Stimulated activated CD4-positive, alpha-beta T cell treated with anti-CD3 and anti-CD28 coated beads, Interleukin-2, amount 100 ng/mL, for 48 hours (primary cell): ENCODE results near the gene USP3.
"Not testable (repeated sequence)": the region's sequence is repeated elsewhere in the genome, so short reads cannot be mapped to it uniquely, and the experiment has no call there.

Experiments used
- DNase-seq, 2 donors: peaks; one replicate each; pipeline ENCODE4 v3.0.0-alpha.2; 2020

USP3 gene

DNA sequence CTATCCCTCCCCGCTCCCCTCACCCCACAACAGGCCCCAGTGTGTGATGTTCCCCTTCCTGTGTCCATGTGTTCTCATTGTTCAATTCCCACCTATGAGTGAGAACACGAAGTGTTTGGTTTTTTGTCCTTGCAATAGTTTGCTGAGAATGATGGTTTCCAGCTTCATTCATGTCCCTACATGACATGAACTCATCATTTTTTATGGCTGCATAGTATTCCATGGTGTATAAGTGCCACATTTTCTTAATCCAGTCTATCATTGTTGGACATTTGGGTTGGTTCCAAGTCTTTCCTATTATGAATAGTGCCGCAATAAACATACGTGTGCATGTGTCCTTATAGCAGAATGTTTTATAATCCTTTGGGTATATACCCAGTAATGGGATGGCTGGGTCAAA lies 112.8 kb downstream of the USP3 start:
- not testable (repeated sequence) for DNase-seq

DNA sequence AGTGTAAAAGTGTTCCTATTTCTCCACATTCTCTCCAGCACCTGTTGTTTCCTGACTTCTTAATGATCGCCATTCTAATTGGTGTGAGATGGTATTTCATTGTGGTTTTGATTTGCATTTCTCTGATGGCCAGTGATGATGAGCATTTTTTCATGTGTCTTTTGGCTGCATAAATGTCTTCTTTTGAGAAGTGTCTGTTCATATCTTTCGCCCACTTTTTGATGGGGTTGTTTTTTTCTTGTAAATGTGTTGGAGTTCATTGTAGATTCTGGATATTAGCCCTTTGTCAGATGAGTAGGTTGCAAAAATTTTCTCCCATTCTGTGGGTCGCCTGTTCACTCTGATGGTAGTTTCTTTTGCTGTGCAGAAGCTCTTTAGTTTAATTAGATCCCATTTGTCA lies 113.2 kb downstream of the USP3 start:
- DNase-seq = not testable (repeated sequence)

DNA sequence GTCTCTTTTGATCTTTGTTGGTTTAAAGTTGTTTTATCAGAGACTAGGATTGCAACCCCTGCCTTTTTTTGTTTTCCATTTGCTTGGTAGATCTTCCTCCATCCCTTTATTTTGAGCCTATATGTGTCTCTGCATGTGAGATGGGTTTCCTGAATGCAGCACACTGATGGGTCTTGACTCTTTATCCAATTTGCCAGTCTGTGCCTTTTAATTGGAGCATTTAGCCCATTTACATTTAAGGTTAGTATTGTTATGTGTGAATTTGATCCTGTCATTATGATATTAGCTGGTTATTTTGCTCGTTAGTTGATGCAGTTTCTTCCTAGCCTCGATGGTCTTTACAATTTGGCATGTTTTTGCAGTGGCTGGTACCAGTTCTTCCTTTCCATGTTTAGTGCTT lies 116.4 kb downstream of the USP3 start:
- not testable (repeated sequence) for DNase-seq

DNA sequence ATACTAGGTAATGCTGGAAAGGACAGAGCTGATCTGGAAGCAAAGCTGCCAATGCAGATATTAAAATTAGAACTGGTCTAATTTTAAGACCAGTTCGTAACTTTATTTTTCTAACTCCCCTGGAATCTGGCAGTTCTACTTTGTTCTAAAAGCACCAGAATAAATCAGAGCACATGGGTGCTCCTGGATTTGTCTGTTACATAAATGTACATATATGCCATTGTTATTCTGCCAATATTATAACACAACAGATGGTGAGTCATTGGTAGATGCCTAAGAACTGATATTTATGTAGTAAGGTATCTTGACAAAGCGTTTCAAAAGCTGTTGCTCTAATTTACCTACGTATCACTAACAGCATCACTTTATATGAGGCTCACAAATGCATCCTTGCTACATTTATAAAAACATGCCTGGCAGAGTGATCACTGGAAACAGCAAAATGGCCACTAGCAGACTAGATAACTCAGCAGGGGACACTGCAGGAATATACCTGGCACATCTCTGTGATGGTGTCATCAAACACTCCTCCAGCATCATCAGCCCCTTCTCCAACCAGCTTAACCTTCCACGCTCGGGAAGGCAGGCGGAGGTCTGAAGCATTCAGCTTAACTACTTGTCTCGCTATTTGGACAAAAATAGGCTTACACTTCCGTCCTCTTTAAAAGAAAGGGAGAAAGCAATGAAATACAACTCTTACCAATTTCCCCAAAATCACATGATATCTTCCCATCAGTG lies 119.0 kb downstream of the USP3 start:
- DNase-seq = no peak

DNA sequence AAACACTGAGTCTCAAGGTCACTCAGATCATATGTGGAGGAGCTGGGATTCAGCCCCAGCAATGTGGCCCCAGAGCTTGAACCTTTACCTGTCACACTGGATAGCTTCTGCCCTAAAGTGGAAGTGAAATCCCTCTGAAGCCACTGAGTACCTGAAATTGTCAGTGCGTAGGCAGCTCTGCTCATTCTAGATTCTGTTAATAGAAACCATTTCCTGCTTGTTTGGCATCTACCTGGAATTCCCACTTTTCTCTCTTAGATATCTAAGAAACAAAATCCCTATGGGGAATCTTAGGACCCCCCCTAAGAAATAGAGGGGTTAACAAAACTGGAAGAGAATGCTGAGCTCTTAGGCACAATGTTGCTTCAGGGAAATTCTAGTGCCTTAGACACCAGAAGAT lies 122.6 kb downstream of the USP3 start:
- no peak for DNase-seq

DNA sequence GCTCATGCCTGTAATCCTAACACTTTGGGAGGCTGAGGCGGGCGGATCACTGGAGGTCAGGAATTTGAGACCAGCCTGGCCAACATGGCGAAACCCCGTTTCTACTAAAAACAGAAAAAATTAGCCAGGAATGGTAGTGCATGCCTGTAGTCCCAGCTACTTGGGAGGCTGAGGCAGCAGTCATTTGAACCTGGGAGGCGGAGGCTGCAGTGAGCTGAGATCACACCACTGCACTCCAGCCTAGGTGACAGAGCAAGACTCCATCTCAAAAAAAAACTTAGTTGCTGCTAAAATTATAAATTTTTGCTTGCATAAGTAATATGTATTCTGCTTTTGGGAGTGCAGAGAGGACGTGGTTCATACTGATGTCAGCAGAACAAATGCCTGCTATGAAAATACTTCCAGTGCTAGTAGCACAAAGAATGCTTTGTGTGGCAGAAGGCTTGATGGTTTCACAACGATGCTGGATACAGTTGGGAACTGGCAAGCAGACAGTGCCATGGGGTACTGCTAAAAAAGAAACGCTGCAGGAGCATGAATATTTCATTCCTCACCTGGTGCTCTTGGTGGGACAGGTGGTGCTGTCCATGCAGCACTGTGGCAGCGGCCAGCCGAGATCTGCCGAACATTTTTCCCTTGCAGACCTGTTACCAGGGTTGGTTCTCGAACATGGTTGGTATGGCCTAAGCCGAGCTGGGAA lies 123.9 kb downstream of the USP3 start:
- no peak for DNase-seq

DNA sequence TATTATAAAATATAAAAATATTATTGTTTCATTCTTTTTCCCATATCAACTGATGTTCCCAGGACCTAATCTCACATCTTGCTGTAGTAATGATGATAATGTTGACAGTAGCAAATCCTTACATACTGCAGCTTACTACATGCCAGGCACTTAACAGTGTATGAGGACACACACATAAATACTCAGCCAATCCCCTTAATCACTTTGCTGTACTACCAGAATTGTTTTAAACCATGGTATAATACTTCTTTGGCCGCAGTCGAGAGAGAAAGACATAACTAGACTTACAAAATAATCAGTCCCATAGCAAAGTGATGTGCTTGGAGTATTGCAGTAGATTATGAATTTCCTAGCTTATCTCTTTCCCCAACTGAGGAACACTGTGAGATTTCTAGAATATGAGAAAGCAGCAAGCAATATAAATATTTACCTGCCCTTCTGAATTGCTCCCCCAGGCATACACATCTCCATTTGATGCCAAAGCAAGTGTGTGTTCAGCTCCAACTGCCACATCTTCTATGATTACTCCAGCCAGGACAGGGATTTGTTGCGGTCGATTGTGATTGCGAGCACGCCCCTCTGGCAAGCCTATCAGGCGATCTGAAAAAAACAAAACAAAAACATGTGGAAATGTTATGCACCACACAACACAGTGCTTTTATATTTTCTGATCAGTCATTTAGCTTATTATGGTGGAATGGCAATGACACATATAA lies 125.8 kb downstream of the USP3 start:
- no peak for DNase-seq

DNA sequence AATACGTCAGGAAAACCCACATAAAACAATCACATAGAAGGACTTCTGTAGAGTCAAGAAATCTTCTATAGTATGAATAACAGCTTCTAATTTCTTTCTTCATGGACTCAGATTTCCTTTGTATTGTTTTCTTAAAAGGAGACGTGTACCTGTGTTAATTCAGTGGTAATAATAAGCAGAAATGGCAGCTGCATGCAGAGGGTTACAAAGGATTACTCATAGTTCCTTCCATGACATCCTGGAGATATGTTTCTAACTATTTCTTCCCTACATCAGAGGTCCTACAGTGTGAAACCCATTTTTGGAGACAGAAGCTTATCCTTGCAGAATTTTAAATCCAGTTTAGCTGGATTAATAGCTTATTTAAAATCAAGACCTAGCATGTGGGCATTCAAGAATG lies 128.9 kb downstream of the USP3 start:
- DNase-seq = no peak

DNA sequence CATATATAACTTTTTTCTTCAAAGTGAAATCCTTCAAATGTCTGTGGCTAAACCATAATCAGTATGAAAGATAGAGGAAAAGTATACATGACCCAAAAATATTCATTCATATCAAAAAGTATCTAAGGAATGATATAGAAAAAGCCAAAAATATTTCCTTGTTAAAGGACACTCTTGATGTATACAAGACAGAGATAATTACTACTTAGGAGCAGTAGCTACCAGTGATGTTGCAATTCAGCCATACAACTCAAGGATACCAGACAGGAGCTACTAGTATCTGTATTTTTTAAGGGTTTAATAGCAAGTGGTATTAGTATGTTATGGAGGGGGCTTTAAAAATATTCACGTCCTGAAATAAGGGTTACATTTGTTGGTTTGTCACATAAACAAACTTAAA lies 129.8 kb downstream of the USP3 start:
- no peak for DNase-seq

DNA sequence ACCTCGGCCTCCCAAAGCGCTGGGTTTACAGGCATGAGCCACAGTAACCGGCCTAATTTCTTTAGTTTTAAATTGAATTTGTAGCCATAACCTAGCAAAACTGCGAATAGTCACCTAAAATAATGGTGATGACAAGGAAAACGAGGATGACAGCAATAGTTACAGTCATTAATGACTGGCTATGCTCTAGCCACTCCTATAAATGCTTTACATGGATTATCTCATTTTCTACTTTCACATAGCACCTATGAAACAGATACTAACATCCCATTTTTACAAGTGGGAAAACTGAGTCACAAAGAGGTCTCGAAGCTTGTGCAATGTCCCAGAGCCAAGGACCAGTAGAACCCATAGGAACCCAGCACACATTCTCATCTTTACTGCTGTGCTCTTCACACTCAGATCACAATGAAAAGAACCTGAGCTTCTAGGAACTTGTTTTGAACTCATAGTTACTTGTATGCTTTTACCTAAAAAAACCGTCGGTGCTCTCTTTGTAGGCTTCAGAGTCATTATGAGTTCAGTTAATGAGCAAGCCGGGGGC lies 132.2 kb downstream of the USP3 start:
- DNase-seq = no peak

DNA sequence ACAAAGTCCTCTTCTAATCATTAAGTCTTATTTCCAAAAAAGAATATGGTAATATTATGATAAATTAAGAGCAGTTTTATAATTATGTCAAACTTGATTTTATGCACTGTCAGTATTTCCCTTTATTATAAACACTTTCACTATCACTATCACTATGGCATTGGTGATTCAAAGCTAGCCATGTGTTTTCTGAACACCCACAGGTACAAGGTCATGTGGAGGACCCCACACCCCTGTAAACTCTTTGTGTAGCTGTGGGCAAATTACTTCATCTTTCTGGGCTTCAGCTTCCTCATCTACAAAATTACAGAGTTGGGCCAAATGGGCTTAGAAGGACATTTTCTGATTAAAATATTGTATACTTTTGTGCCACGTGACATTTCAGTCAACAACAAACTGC lies 134.4 kb downstream of the USP3 start:
- DNase-seq = no peak

DNA sequence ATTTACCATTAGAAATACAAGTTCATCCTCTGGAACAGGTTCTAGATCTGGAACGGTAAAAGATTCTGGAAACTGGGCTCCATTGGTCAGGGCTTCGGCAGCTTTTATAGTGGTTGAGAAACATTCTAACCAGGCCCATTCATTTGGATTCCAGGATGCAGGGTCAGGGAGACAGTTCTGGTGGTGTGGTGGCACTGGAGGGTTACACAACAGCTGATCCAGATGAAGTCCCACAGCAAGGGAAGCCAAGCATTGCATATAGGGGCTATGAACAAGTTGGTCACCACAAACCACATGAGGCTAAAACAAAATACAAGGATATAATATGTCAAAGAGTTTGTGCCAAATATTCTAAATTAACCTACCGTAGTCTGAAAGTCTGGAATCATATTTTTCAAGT lies 135.8 kb downstream of the USP3 start:
- DNase-seq = no peak
